ENCODE measurements around the gene GPR37L1.
"Not testable (repeated sequence)": the region's sequence is repeated elsewhere in the genome, so short reads cannot be mapped to it uniquely, and the experiment has no call there.

The GPR37L1 gene

DNA sequence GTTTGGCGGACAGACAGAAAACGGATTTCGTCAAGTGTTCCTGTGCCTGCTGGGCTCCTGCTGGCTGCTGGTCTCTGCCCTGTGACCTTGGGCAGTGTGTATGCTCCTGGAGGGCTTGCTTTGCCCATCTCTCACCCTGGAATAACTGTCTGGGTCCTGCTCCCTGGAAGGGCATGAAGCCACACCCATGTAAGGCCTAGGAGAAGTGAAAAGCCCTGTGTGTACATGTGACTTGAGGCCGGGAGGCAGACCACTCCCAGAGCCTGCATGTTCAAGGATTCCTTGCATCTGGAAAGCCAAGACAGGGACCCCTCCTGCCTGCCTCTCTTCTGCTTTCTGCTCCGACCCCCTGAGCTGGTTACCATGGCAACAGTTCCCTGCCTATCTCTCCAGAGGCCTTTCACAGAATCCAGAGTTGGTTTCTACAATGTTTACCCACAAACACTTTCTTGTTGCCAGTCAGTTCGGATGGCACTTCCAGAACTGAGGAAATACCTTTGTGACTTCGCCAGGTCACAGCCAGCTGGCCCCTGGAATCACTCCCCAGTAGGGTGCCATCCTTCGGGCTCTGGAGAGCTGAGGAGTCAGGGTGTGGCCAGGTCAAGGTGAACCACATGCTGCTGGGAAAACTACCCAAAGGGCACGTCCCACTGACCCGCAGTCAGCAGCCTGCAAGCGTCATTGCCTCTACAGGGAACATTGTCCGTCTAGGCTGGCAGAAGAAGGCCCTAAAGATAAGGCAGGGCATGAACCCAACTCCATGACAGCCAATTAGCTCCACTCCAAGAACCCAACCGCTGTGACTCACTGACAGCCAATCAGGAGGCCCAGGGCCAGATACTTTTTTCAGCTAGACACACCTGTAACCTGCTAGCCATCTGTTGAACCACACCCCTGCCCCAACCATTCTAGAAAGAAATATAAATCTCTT, 14.7 kb upstream of the GPR37L1 start:
- no peak for FAIRE-seq

DNA sequence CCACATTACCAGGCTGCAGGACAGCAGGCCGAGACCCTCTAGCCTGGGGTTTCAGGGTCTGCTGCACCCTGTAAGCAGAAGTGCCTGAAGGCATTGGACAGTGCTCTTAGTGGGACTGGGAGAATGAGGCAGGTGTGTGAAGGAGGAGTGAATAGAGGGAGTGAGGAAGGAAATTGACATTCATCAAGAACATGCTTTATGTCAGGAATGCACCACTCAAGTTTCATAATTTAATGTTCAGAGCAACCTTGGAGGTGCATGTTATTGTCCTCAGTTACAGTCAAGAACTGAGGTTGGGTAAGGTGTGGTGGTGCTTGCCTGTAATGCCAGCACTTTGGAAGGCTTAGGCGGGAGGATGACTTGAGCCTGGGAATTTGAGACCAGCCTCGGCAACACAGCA, 11.7 kb upstream of the GPR37L1 start:
- FAIRE-seq = no peak

DNA sequence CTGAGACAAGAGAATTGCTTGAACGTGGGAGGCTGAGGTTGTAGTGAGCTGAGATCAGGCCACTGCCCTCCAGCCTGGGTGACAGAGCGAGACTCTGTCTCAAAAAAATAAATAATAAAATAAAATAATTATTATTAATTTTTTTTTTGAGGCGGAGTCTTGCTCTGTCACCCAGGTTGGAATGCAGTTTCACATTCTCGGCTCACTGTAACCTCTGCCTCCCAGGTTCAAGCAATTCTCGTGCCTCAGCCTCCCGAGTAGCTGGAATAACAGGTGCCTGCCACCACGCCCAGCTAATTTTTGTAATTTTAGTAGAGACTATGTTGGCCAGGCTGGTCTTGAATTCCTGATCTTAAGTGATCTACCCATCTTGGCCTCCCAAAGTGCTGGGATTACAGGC, 11.1 kb upstream of the GPR37L1 start:
- not testable (repeated sequence) for FAIRE-seq

DNA sequence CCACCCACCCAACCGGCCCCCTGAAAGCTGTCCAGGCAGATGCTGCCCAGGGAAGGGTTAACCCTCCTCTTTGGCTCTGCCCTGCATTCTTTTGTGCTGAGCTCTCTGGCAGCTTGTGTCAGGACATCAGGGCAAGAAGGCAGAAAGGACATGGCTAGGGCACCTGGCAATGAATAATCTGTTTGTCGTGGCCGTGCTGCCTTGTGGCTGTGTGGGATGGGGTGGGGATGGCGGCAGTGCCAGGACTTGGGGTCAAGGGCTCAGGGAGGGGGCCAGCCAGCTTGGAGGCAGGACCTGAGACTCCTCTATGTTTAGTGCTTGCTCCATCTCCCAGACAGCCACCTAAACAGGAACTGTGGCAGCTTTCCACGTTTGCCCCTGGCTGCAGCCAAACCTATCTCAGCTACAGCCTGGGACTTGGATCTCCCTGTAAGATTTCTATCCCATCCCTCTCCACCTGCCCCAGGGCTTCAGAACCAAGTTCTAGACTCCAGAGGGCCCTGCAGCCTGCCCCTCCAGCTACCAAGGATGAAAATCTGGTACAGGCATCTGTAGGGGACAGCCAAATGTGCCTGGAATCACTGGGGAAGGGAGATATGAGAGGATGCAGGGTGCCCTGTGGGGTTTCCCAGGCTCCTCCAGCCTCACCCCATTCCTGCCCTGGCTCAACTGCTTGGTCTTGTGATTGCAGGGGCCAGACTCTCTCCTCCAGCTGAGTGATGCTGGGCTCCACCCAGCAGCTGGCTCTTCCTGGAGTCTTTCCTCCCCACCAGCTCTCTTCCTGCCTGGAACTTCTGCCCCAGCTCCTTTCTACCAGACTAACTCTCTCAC, 9.6 kb upstream of the GPR37L1 start:
- no peak for FAIRE-seq

DNA sequence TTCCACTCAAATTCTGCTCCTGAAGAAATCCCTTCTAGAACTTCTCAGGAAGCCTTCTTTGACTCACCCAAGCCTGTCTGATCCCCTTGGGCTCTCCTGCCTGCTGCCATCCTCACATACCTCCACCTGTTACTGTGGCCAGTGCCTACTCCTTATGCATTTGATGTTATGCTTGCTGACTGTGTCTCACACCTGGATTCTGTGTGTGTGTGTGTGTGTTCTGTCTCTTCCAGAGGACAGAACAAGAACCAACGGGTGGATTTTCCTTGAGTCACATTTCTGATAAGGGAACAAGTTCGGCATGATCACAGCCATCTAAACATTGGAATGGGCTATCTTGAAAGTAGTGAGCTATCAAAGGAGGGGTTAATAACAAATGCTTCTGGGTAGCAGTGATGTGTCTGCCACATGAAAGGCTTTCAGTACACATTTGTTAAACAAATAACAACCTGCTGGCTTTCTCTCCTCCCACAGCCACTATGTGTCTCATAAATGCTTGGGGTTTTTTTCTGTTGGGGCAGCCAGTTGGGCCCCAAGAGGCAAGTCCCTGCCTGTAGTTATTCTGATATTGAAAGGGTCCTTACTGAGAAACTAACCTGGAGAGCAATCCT, 8.9 kb upstream of the GPR37L1 start:
- no peak for FAIRE-seq

DNA sequence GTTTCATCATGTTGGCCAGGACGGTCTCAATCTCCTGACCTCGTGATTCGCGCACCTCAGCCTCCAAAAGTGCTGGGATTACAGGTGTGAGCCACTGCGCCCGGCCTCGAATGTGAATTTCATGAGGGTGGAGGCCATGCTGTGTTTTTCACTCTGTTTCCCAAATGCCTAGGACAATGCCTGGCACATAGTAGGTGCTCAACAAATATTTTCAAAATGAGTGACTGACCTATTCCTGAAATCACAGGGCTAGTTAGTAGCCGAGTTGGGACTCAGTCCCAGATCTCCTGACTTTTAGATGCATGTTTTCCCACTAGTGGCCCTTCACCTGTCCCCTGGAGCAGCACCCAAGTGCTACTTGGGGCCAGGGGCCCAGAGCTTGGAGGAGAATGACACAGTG, 6.4 kb upstream of the GPR37L1 start:
- no peak for FAIRE-seq

DNA sequence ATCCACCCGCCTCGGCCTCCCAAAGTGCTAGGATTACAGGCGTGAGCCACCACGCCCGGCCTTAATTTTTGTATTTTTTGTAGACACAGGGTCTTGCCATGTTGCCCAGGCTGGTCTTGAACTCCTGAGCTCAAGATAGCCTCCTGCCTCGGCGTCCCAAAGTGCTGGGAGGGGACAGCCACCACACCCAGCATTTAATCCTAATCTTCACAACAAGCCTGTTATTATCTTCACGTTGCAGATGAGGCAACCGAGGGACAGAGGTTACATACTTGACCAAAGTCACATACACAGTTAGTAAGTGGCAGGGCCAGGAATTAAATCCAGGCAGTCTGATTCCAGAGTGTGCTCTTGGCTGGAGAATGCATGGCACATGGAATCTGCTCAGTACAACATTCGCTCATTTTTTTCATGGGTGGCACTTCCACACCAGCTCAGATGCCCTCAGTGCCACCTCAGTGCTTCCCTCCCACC, 4.8 kb upstream of the GPR37L1 start:
- no peak for FAIRE-seq

DNA sequence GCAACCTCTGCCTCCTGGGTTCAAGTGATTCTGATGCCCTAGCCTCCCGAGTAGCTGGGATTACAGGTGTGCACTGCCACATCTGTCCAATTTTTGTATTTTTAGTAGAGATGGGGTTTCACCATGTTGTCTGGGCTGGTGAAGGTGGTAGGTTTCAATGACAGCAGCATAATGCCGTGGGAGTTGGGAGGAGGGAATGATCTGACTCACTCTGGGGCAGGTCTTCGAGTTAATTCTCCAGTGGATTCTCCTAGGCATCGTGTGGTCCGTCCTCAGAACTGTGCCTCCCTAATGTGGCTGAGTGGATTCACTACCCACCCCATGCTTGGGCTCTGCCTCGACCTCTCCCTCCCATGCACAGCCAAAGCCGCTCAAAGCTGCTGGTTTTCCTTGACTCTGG, 1.7 kb upstream of the GPR37L1 start:
- FAIRE-seq = no peak

DNA sequence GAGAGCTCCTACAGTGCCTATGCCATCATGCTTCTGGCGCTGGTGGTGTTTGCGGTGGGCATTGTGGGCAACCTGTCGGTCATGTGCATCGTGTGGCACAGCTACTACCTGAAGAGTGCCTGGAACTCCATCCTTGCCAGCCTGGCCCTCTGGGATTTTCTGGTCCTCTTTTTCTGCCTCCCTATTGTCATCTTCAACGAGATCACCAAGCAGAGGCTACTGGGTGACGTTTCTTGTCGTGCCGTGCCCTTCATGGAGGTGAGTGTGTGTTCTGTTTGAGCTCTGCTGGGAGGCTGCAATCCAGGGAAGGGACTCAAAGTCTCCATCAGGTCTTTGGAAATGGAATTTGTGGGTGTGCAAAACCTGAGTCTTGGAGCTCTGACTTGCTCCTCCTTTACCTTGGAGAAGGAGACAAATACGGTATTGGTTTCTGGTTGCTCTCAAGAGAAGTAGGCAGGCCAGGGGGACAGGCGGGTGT, 658 bp downstream of the GPR37L1 start:
- FAIRE-seq = no peak

DNA sequence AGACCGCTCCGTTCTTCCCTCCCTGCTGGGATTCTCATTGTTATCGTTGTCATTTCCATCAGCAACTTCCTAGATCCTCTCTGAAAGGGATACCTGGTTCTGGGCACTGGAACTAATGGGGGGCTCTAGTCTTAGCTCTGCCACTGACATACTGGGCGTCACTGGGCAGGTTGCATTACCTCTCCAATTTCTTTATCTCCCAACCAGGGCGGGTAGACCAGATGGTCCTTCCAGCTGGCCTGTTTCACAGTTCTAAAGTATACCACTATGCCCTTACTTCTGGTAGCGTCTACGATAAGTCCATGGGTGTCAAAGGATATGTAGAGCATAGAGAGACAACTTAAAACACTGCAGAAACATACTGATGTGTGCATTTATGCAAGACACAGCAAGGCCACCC, 1.4 kb downstream of the GPR37L1 start:
- FAIRE-seq = no peak

DNA sequence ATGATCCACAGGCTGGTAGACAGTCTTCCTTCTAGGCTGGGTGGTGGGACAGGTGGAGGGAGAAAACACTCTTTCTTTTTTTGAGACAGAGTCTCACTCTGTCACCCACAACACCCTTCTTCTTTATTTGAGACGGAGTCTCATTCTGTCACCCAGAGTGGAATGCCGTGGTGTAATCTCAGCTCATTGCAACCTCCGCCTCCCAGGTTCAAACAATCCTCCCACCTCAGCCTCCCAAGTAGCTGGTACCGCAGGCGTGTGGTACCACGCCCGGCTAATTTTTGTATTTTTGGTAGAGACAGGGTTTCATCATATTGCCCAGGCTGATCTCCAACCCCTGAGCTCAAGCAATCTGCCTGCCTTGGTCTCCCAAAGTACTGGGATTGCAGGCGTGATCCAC, 2.9 kb downstream of the GPR37L1 start:
- no peak for FAIRE-seq

DNA sequence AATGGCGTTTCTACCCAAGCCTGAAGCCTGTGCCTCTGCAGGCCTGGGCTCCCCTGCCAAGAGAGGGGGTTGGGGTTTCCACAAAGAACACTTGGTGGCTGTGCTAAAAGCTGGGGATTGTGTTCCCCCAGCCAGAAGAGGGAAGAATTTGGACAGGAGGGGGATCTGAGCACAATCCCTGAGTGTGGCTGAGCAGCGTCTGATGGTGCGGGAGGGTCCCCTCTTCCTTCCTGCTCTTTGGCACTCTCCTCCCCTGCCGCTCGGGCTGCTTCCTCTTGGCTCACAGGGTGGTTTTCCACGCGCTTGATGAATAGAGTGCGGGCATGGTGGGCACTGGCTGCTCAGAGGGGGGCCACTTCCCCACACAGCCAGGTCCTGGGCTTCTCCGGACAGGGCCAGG, 3.7 kb downstream of the GPR37L1 start:
- no peak for FAIRE-seq

DNA sequence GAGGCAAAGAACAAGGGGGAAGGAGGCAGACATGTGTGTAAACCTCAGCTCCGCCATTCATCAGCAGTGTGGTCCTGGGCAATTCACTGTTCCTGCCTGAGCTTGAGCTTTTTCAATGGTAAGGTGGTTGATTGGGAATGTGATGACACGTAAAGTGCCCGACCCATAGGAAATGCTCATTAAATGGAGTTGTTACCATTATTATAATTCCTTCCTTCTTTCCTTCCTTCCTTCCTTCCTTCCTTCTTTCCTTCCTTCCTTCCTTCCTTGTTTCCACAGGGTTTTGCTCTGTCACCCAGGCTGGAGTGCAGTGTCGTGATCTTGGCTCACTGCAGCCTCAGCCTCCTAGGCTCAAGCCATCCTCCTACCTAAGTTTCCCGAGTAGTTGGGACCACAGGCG, 4.3 kb downstream of the GPR37L1 start:
- FAIRE-seq = no peak

DNA sequence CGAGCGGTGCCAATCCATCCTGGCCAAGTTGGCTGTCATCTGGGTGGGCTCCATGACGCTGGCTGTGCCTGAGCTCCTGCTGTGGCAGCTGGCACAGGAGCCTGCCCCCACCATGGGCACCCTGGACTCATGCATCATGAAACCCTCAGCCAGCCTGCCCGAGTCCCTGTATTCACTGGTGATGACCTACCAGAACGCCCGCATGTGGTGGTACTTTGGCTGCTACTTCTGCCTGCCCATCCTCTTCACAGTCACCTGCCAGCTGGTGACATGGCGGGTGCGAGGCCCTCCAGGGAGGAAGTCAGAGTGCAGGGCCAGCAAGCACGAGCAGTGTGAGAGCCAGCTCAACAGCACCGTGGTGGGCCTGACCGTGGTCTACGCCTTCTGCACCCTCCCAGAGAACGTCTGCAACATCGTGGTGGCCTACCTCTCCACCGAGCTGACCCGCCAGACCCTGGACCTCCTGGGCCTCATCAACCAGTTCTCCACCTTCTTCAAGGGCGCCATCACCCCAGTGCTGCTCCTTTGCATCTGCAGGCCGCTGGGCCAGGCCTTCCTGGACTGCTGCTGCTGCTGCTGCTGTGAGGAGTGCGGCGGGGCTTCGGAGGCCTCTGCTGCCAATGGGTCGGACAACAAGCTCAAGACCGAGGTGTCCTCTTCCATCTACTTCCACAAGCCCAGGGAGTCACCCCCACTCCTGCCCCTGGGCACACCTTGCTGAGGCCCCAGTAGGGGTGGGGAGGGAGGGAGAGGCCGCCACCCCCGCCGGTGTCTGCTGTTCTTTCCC, 5.3 kb downstream of the GPR37L1 start:
- FAIRE-seq = no peak

DNA sequence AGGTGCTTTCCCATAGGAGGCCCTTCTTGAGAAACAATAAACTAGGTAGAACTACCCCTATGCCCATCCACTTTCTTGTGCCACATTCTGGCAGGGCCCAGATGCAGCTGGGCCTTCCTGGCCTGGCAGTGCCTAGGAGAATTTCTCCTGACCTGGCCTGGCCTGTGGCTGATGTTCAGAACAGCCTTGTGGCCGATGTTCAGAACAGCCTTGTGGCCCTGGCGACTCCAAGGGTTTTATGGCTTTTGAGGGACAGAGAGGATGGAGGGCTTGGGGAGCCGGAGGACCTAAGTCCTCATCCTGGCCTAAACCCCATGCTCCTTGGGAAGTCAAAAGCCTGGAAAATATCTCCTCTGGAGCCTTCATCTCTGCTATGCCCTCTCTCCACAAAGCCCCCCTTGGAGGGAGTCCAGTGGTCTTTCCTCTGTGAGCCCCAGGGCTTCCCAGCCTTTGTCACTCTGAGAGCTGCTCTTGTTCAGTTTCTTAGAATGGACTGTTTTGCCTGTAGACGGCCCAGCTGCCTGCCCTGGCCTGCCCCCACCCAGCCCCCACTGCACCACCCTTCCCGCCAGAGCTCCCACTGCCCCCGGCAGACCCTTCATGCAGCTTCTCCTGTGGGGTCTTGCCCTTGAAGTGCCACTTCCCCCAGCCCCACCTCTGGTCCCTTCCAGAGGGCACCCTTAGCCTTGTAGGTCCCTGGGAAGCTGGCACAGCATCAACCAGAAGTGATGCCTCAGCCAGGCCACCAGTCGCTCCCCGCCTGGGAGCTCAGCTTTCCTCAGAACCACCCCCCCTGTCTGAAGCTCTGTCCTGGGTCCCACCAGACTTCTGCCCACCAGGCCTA, 7.0 kb downstream of the GPR37L1 start:
- FAIRE-seq = no peak

DNA sequence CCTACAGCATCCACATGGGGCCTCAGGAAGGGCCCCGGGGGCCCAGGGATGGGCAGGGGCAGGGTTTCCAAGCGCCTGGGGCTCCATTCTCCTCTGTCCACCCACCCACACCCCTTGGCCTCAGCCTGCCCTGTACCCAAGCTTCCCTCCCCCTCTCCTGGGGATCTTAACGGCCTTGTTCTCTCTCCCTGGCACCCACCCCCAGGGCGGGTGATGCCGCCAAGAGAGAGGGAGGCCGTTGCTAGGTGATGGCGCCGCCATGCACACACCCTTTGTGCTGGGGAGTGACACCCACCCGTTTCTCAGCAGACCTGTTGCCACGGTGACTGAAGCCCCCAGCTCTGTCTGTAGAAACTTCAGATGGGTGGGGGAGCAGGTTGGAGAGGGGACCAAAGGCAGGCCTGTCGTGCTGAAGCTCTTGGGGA, 7.6 kb downstream of the GPR37L1 start:
- FAIRE-seq = no peak

DNA sequence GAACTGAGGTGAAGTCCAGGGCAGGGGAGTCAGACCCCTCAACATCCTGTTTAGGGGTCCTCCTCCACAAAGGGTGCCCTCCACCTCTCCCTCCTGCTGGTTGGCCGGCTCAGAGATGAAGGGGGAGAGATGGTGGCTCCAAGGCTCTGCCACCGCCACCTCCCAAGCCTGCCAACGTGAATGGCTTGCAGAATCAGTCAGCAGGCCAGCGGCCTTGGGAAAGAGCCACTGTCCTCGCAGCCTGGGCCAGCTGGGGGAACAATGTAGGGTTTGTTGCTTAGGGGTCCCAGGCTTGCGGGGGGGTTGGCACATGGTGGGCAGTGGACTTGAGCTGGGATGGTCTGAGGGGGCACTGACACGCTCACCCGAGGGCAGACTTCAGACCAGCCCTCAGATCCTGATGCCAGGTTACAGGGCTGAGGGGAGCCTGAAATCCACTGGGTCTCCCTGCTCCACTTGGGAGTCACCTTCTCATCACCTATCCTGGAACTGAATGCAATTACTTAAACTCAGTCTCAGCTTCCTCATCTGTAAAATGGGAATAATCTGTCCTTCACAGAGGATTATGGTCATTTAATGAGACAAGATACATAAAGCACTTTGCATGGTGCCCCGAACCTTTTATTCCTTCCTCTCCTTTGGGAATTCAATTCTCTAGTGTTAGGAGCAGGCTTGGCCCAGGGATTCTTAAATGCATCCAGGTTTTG, 8.3 kb downstream of the GPR37L1 start:
- FAIRE-seq = no peak

DNA sequence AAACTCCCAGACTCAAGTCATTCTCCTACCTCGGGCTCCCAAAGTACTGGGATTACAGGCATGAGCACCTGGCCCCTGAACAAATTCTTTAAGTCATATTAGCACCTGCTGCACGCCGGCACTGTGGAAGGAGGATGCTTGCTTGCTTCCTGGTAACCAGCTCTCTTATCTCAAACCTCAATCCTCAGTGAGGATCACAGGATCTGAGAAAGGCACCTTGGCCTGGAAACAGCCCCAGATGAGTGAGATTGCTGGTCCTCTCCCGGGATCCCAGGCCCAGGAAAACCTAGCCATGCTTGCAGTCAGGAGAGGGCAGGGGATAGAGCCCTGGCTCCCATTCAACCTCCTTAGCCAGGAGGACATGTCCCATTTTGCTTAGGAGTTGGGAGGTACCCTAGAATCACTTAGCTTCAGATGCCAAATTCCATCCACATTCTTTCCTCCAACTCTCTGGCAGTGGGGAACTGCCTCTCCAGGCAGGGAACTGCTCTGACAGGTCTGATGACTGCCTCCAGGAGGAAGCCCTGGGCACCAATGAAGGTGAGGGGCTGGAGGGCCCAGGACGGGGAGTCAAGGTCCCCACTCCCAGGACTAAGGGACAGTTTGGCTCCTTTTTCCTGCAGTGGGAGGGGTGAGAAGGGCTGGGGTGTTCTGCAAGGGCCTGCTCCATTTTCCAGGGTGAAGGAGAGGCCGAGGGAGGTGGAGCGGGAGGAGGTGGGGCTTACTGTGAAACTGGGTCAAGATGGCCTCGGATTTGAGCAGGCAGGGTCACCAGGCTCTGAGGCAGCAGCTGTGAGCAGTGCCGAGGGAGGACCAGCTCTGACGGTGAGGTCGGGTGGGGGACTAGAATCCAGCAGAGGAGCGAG, 9.5 kb downstream of the GPR37L1 start:
- FAIRE-seq = no peak

DNA sequence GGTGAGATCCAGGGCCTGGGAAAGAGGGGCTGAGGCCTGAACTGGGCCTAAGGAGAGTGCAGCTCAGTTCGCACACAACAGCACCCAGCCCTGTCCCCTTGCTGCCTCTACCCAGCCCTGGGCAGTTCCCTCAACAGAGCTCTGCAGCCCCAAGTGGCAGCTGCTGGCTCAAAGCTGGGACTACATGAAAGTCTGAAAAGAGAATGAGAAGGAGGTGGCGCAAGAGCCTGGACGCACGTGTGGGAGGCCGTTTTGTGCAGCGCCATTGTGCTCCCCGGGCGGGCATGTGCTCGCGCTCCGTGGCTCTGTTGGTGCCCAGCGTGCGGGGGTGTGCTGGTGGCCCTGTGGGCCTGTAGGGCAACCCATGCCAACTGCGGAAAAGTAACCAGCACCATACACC, 10.3 kb downstream of the GPR37L1 start:
- FAIRE-seq = no peak

DNA sequence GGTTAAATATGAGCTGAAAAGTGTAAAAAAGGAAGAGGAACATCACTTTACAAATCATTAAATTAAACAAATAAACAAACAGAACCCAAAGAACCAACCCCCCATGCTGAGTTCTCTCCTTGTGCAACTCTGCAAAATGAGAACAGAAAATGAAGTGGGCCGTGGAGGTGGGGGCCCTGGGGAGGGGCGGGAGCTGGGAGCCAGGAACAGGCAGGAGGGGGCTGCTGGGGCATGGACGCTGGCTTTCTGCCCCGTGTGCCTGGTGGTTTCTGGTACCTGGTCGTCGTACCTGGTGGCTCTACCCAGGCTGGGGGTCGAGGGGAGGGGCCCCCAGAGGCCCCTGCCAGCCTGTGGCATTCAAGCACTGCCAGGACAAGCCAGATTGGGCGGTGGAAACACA, 10.8 kb downstream of the GPR37L1 start:
- no peak for FAIRE-seq

All from colon (tissue), 2 donors.